ENCODE measurements around the gene ST3GAL5. TPM values are rescaled to one million over a fixed set of nuclear protein-coding genes. Genes with fewer than 3 reads are reported as not detected.
A peak's percentile ranks its signal among the peaks of the same experiment; 100 is the strongest.

Gene ST3GAL5
- 8.1 and 12.5 TPM in 2 replicates for total RNA-seq
- 5.7 and 11.9 TPM in 2 replicates for polyA plus RNA-seq

DNA sequence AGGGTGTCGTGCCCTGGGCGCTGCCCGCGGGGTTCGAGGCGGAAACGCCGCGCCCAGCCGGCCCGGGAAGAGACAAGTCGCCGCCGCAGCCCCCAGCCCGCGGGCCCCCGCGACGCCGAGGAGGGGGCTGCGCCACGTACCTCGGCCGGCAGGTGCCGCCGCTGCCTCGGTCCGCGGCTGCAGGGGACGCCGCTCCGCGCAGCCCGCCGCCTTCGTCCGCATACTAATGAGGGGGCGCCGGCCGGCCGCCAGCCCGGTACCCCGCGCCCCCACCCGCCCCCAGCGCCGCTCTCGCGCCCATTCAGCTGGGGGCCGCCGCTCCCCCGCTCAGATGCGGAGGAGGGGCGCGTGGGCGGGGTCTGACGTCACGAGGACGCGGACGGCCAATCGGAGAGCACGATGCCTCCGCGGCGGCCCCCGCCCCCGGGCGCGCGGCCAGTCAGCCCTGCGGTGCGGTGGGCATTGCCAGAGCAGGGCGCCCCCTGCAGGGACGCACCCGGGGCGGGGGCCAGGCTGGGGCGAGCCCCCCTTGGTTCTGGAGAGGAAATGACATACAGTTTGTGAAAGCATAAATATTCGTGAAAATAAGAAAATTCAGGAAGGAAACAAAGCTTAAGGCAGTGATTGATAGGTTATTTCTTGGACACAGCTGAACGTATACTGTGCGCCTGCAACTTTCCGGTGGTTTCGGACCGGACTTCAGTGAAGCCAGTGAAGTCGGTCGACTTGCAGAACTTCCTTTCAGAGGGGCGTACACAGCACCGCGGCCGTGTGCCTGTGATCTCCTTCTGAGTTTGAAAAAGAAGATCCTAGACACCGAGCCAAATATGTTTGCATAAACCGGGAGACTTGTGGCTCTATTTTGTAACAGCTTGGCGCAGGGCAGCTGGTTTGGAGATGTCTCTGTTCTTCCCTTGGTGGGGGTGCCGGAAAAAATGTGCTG lies at the start of gene ST3GAL5:
Gene ST3GAL5 (minus strand): TSS at position 307 of the 943 bp plus-strand sequence. CDS start 85 bp downstream, at position 222.
- peak; percentile 90 to 91 for DNase-seq (ENCODE audit: low read depth in 1 of 2, low spot score in 1 of 2)
- Histone ChIP-seq H3K27me3 (no peaks in the 10 kb centered on the region), H3K36me3 (no peaks in the 10 kb centered on the region), H3K9me3 (ENCODE audit: low read depth) (no peaks in the 10 kb centered on the region), H3K4me1 (ENCODE audit: low read depth) (peaks cover 6% of the 10 kb centered on the region), H3K4me3 (peak within 1 kb of the TSS; percentile 90), H3K27ac (peak within 1 kb of the TSS; percentile 1)
- TF ChIP-seq, protein P1, sequence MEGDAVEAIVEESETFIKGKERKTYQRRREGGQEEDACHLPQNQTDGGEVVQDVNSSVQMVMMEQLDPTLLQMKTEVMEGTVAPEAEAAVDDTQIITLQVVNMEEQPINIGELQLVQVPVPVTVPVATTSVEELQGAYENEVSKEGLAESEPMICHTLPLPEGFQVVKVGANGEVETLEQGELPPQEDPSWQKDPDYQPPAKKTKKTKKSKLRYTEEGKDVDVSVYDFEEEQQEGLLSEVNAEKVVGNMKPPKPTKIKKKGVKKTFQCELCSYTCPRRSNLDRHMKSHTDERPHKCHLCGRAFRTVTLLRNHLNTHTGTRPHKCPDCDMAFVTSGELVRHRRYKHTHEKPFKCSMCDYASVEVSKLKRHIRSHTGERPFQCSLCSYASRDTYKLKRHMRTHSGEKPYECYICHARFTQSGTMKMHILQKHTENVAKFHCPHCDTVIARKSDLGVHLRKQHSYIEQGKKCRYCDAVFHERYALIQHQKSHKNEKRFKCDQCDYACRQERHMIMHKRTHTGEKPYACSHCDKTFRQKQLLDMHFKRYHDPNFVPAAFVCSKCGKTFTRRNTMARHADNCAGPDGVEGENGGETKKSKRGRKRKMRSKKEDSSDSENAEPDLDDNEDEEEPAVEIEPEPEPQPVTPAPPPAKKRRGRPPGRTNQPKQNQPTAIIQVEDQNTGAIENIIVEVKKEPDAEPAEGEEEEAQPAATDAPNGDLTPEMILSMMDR (IDR thresholded peaks at IDR 0.05; ENCODE audit: low read depth, low read length): peak; percentile 61

DNA sequence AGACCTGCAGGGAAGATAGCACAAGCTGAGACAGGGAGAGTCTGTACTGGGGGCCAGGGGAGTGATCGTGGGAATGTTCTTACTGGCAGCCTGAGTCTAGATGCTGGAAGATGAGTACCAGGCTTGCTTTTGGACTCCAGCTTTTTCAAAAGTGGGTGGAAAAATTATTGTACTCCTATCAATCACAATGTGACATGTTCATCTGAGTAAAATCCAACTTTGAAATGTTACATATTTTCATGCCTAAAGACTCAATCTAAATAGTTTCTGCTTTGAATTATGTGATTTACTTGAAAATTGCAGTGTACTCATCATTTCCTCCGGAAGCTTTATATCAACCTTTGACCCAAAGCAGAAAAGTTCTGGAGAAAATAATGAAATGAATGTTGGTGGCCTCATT lies 49.7 kb upstream of the ST3GAL5 start:
- no peaks in the 10 kb centered on the region for H3K9me3 ChIP-seq (ENCODE audit: low read depth)
- no peaks in the 10 kb centered on the region for H3K27me3 ChIP-seq
- H3K27ac ChIP-seq: no peak overlapping the region
- TF ChIP-seq, protein P1 (IDR thresholded peaks at IDR 0.05; ENCODE audit: low read depth, low read length): no peak
- H3K36me3 ChIP-seq: no peaks in the 10 kb centered on the region
- H3K4me3 ChIP-seq: no peak overlapping the region
- DNase-seq (ENCODE audit: low read depth in 1 of 2, low spot score in 1 of 2): no peak
- peaks cover 11% of the 10 kb centered on the region for H3K4me1 ChIP-seq (ENCODE audit: low read depth)

DNA sequence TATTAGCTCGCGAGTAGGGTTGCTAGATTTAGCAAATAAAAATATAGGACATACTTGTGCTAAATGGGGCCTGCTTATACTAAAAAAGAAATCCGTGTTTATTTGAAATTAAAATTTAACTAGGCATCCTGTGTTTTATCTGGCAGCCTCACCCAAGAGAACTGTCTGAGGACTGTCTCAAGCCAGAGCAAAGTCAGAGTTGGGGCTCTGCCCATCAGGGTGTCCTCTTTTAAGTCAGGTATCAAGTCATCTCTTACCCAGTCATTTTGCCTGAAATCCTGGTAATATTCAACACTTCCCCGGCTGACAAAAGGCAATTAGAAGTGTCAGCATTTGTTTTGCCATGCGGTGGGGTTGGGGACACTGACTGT lies 48.3 kb upstream of the ST3GAL5 start:
- DNase-seq (ENCODE audit: low read depth in 1 of 2, low spot score in 1 of 2): no peak
- H3K36me3 ChIP-seq: no peaks in the 10 kb centered on the region
- no peaks in the 10 kb centered on the region for H3K27me3 ChIP-seq
- H3K4me3 ChIP-seq: no peak overlapping the region
- TF ChIP-seq, protein P1 (IDR thresholded peaks at IDR 0.05; ENCODE audit: low read depth, low read length): no peak
- H3K9me3 ChIP-seq (ENCODE audit: low read depth): no peaks in the 10 kb centered on the region
- peaks cover 11% of the 10 kb centered on the region for H3K4me1 ChIP-seq (ENCODE audit: low read depth)
- no peak overlapping the region for H3K27ac ChIP-seq

DNA sequence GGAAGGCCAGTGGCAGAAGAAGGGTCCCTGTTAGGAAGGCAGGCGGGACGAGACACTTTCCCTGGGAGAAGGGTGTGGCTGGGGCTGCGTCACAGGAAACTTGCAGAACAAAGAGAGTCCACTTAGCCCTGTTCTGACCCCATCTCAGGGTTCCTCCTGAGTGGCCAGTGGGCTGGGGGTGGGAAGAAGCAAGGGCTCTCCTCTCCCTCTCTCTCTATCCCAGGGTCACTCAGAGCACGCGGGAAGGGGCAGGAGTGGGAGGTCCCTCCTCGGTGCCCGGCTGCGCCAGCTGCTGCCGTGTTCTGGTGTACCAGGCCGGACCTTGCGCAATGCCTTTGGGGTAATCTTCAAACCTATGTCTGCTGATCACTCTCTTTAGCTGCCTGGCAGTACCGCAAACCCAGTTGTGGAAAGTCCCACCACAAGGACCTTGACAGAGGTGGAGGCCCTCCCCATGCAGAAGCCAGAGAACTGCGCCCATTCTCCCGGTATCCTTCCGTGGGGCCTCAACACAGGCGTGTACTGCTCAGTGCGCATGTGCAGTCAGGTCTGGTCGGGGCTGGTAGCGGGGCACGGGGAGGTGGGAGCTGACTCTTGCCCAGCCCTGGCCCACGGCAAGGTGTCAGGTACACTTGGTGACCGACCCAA lies 47.8 kb upstream of the ST3GAL5 start:
- Histone ChIP-seq H3K9me3 (ENCODE audit: low read depth) (no peaks in the 10 kb centered on the region), H3K27me3 (no peaks in the 10 kb centered on the region), H3K4me1 (ENCODE audit: low read depth) (peaks cover 11% of the 10 kb centered on the region), H3K4me3 (no peak overlapping the region), H3K36me3 (no peaks in the 10 kb centered on the region), H3K27ac (no peak overlapping the region)
- DNase-seq (ENCODE audit: low read depth in 1 of 2, low spot score in 1 of 2): peak in 1 of 2 donors; percentile 36
- TF ChIP-seq, protein P1 (IDR thresholded peaks at IDR 0.05; ENCODE audit: low read depth, low read length): no peak

DNA sequence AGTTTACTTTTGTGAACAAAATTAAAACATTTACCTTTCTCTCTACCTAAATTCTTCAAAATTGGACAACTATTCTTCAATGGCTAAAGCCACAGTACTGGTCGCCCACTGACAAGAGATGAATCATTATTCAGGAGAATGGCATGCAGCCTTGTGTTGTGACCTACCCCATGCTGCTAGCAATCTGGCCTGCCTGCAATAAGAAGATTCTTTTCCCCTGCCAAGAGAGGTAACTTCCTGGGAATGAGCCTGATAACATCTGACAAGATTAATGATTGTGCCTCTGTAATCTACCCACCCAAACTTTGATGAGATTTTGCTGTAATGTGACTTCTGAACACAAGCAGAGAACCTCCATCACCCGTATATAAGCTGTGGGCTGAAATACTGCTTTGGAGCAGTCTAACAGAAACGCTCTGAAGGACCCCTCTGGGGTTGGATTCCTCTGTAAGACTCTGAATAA lies 47.0 kb upstream of the ST3GAL5 start:
- Histone ChIP-seq H3K27ac (no peak overlapping the region), H3K4me3 (no peak overlapping the region)
- peak; percentile 35 to 75 for DNase-seq (ENCODE audit: low read depth in 1 of 2, low spot score in 1 of 2)

More for the DNA sequence above, 47.0 kb upstream of the ST3GAL5 start:
- no peaks in the 10 kb centered on the region for H3K27me3 ChIP-seq
- H3K4me1 ChIP-seq (ENCODE audit: low read depth): peaks cover 11% of the 10 kb centered on the region
- TF ChIP-seq, protein P1 (IDR thresholded peaks at IDR 0.05; ENCODE audit: low read depth, low read length): no peak
- H3K36me3 ChIP-seq: no peaks in the 10 kb centered on the region
- H3K9me3 ChIP-seq (ENCODE audit: low read depth): no peaks in the 10 kb centered on the region

Data from cardiac muscle cell (in vitro differentiated cells and primary cell).